A673 (cell line): Measurements from ENCODE around the gene CDK5RAP1.

Experiments used
- CTCF ChIP-seq: fragments of 300-800, 200-600 bp; sonication (generic); conservative IDR thresholded peaks from 2 replicates; pipeline ENCODE4 v1.5.1; 2017; ENCODE audit warnings: low read depth, mild to moderate bottlenecking, antibody characterized with exemption, low read length, moderate library complexity, mixed read lengths
- EZH2 ChIP-seq: fragments of 200-600 bp; sonication (generic); IDR thresholded peaks from 2 replicates; pipeline ENCODE4 v1.6.1; 2017; ENCODE audit warnings: borderline replicate concordance, low read depth, mild to moderate bottlenecking, mixed read lengths, antibody characterized with exemption, low read length; ENCODE audit not compliant: poor library complexity, severe bottlenecking

GRCh38 chr20:33338467-33339258 lies 62.7 kb downstream of the CDK5RAP1 start:
- TF ChIP-seq EZH2 (no peak), CTCF (no peak)
